GM21367 (cell line): ENCODE data around the gene GLB1L3.

Source experiments
- ATAC-seq: cut with Tn5 transposase; IDR thresholded peaks from one replicate; pipeline ENCODE4 v1.9.1; 2021; ENCODE audit not compliant: unreplicated experiment

The GLB1L3 gene

GRCh38 chr11:134360050-134360835, 84.1 kb downstream of the GLB1L3 start:
- peak; percentile 91 for ATAC-seq

DNA sequence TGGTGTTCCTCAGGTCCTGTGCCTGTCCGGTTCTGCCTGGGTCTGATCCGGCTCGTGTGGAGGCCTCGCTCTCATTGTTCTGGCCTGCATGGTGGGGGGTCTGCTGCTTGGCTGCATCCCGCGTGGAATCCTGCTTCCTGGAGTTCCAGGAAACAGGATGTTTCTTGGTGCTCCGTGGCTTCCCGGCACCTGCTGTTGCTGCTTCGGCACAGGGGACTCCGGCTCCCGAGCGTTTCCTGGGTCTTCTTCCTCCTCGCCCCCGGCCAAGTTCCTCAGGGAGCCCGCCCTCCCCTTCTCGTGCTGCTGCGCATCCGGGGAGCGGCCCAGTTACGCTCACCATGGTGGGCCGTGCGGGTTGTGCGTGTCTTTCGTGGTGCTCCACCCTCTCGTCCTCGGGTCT, 85.5 kb downstream of the GLB1L3 start:
- ATAC-seq, result no peak

DNA sequence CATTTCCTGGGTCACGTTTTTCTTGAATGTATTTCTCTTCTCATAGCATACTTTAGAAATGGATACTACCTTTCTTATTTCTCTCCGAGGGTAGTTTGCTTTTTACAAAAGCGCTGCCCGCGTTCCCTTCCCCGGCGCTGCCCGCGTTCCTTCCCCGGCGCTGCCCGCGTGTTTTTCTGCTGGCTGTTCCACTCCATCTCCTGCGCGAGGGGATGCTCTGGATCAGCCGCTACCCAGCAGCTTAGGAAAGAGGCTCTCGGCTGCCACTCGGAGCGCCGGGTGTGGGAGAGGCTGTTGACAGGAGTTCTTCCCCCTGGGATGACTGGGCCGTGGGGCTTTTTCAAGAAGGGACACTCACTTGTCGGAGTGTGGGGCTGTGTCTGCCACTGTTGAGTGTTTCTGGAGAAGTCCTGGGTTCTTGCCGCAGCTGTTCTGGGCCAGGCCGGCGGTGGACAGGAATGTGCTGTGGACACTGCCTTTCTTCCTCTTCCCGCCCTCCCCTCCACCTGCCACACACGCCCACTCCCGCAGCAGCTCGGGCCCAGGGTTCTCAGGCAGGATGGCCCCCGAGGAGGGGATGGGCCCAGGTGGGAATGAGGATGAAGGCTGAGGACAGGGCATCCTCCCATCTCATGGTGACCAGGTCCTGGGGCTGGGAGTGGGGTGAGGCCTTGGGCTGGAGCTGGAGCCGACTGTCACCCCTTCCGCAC, 86.2 kb downstream of the GLB1L3 start:
- ATAC-seq, result no peak

GRCh38 chr11:134363161-134363560, 87.0 kb downstream of the GLB1L3 start:
- ATAC-seq, result no peak

DNA sequence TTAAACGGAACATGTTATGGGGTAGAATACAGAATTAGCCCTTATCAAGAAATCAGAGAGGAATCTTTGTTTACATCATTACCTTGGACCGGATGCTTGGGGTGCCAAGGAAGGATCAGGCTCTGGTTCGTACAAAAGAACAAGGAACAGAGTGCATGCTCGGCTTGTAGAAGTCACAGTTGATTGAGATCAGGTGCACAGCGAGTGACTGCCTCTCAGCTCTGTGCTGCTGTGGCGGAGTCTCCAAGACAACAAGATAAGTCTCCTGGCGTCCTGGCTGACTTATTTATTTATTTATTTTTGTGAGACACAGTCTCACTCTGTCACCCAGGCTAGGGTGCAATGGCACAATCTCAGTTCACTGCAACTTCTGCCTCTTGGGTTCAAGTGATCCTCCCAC, 87.4 kb downstream of the GLB1L3 start:
- ATAC-seq, result no peak

GRCh38 chr11:134364261-134364660, 88.1 kb downstream of the GLB1L3 start:
- ATAC-seq, result no peak

GRCh38 chr11:134365011-134365925, 89.1 kb downstream of the GLB1L3 start:
- no peak for ATAC-seq

- ATAC-seq, result no peak
Observed at GRCh38 chr11:134366254-134366653, 90.1 kb downstream of the GLB1L3 start.

GRCh38 chr11:134367781-134368180, 91.6 kb downstream of the GLB1L3 start:
- no peak for ATAC-seq
